ENCODE measurements around the gene PIEZO1. TPM values are rescaled to one million over a fixed set of nuclear protein-coding genes. Genes with fewer than 3 reads are reported as not detected.

PIEZO1 gene
- total RNA-seq, 3 donors from 2014 or later = 71.4 to 218 (median 129) TPM

- Histone ChIP-seq H3K4me3 (no peak overlapping the region), H3K9me3 (no peaks in the 10 kb centered on the region), H3K36me3 (ENCODE audit: low read depth) (no peaks in the 10 kb centered on the region), H3K4me1 (ENCODE audit: low read depth) (no peaks in the 10 kb centered on the region)
- TF ChIP-seq CTCF (IDR thresholded peaks at IDR 0.05) = no peak
- intact Hi-C loops (cut with DNase I, micrococcal nuclease) = no loop called here
- ATAC-seq (no peak), DNase-seq (no peak)
Measured at GRCh38 chr16:88714420-88715302, 70.4 kb downstream of the PIEZO1 start.

GRCh38 chr16:88713568-88714419 lies 71.2 kb downstream of the PIEZO1 start:
- ATAC-seq = peak; percentile 52
- H3K36me3 ChIP-seq (ENCODE audit: low read depth) = no peaks in the 10 kb centered on the region

GRCh38 chr16:88713054-88713453 lies 72.0 kb downstream of the PIEZO1 start:
- Histone ChIP-seq H3K4me1 (ENCODE audit: low read depth) (no peaks in the 10 kb centered on the region), H3K4me3 (no peak overlapping the region), H3K36me3 (ENCODE audit: low read depth) (no peaks in the 10 kb centered on the region), H3K9me3 (no peaks in the 10 kb centered on the region)
- intact Hi-C loops (cut with DNase I, micrococcal nuclease) = no loop called here
- no peak for TF ChIP-seq CTCF (IDR thresholded peaks at IDR 0.05)
- no peak for ATAC-seq
- no peak for DNase-seq

More at GRCh38 chr16:88713568-88714419, 71.2 kb downstream of the PIEZO1 start:
- H3K9me3 ChIP-seq = no peaks in the 10 kb centered on the region
- no peak for DNase-seq
- H3K4me3 ChIP-seq = no peak overlapping the region
- no peak for TF ChIP-seq CTCF (IDR thresholded peaks at IDR 0.05)
- intact Hi-C loops (cut with DNase I, micrococcal nuclease) = no loop called here
- no peaks in the 10 kb centered on the region for H3K4me1 ChIP-seq (ENCODE audit: low read depth)

GRCh38 chr16:88712362-88712979 lies 72.5 kb downstream of the PIEZO1 start:
- DNase-seq (no peak), ATAC-seq (no peak)
- no peaks in the 10 kb centered on the region for H3K36me3 ChIP-seq (ENCODE audit: low read depth)

More at GRCh38 chr16:88712362-88712979, 72.5 kb downstream of the PIEZO1 start:
- Histone ChIP-seq H3K4me3 (no peak overlapping the region), H3K4me1 (ENCODE audit: low read depth) (peaks cover 3% of the 10 kb centered on the region), H3K9me3 (no peaks in the 10 kb centered on the region)
- no peak for TF ChIP-seq CTCF (IDR thresholded peaks at IDR 0.05)
- intact Hi-C loops (cut with DNase I, micrococcal nuclease) = no loop called here
